ENCODE results near the gene ZSCAN25. TPM values are rescaled to one million over a fixed set of nuclear protein-coding genes. Genes with fewer than 3 reads are reported as not detected.
A peak's percentile ranks its signal among the peaks of the same experiment; 100 is the strongest.
"Not testable (repeated sequence)": the region's sequence is repeated elsewhere in the genome, so short reads cannot be mapped to it uniquely, and the experiment has no call there.

ZSCAN25 gene
- 29.4 and 30.0 TPM in 2 replicates for total RNA-seq

DNA sequence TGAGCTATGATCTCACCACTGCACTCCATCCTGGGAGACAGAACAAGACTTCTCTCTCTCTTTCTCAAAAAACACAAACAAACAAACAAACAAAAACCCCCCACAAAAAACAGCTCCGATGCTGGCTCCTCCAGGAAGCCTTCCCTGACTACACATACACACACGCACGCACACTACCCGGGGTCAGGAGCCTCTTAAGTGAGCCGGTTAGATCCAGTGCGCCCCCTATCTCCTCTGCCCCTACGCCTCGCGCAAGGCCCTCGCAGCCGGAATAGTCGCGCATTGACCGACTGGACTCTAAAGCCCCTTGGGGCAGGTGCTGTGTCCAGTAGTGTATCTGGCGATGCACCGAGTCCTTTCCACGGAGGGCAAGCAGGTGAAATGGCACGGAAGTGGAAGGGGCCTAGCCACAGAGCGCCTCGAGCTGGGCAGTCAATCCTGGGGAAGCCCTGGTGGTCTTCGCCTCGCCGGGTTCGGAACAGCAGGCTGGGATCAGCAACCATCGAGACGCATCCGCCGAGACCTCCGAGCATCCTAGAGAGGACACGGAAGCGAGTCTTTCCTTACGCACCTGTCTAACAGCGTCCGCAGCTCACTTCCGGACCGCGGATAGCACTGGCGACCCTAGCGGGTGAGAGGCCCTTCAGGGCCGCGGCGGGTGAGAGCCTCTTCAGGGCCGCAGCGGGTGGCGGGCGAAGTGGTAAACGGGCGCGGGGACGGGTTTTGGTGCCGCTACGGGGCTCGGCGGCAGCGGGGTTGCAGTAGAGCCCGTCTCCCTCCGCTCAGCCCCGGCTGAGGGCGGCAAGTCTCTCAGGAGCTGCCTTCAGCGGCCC is at the start of gene ZSCAN25:
ZSCAN25 (plus strand) TSS at position 588 of the 833 bp plus-strand sequence. CDS start 2,661 bp downstream, outside the sequence.
- DNase-seq, result peak; percentile 95
- H3K27ac Mint-ChIP-seq, result peak within 1 kb of the TSS; percentile 97
- peaks cover 38% of the 10 kb centered on the region for H3K36me3 Mint-ChIP-seq (ENCODE audit: low read depth)
- H3K4me3 Mint-ChIP-seq, result peak within 1 kb of the TSS; percentile 96
- intact Hi-C loops (cut with micrococcal nuclease), result loop anchor here (1.0 to 10.0 kb wide), 4 partner anchors 64 to 378 kb away; partner anchors contain the start of genes FAM200A and ZKSCAN5
- peaks cover 5% of the 10 kb centered on the region for H3K9me3 Mint-ChIP-seq
- peaks cover 35% of the 10 kb centered on the region for H3K4me1 Mint-ChIP-seq
- no peaks in the 10 kb centered on the region for H3K27me3 Mint-ChIP-seq

DNA sequence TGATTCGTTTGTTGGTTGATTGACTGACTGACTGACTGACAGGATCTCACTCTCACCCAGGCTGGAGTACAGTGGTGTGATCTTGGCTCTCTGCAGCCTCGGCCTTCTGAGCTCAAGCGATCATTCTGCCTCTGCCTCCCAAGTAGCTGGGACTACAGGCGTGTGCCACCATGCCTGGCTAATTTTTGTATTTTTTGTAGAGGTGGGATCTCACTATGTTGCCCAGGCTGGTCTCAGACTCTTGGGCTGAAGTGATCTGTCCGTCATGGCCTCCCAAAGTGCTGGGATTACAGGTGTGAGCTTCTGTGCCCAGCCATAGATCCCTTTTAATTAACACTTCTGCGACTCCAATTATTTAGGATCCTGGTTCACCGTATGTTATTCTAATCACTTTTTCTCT is 48.0 kb upstream of the ZSCAN25 start:
- H3K27ac Mint-ChIP-seq, result not testable (repeated sequence)
- peaks cover 66% of the 10 kb centered on the region for H3K36me3 Mint-ChIP-seq (ENCODE audit: low read depth)

DNA sequence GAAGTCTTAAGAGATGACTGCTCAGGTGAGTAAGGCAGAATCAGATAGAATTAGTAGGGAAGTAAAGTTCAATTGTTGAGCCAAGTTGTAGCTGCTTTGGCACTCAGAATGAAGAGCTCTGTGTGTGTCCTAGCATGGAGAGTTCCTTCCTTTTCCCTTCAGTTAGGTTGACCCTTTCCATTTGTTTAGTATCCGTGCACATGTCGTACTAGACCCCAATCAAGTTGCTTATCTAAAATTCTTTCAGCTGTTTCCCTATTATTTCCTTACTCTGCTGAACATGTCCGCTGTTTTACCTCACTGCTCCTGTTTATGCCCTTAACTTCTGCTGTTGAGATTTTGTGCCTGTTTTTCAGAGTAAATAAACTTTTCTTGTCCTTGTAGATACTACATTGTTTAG is 45.0 kb upstream of the ZSCAN25 start:
- Mint-ChIP-seq H3K4me1 (peaks cover 5% of the 10 kb centered on the region), H3K9me3 (no peaks in the 10 kb centered on the region), H3K4me3 (no peak overlapping the region), H3K36me3 (ENCODE audit: low read depth) (peaks cover 50% of the 10 kb centered on the region), H3K27ac (no peak overlapping the region), H3K27me3 (no peaks in the 10 kb centered on the region)
- no peak for DNase-seq
- intact Hi-C loops (cut with micrococcal nuclease), result no loop called here

More for the DNA sequence above, 48.0 kb upstream of the ZSCAN25 start:
- DNase-seq; H3K27me3 Mint-ChIP-seq; H3K4me3 Mint-ChIP-seq; H3K9me3 Mint-ChIP-seq; intact Hi-C loops (cut with micrococcal nuclease): not testable (repeated sequence)
- peaks cover 10% of the 10 kb centered on the region for H3K4me1 Mint-ChIP-seq

DNA sequence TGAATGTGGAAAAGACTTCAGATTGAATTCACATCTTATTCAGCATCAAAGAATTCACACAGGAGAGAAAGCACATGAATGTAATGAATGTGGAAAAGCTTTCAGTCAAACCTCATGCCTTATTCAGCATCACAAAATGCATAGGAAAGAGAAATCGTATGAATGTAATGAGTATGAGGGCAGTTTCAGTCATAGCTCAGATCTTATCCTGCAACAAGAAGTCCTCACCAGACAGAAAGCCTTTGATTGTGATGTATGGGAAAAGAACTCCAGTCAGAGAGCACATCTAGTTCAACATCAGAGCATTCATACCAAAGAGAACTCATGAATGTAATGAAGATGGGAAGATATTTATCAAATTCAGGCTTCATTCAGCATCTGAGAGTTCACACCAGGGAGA is 43.5 kb upstream of the ZSCAN25 start:
- intact Hi-C loops (cut with micrococcal nuclease), result no loop called here
- peaks cover 48% of the 10 kb centered on the region for H3K36me3 Mint-ChIP-seq (ENCODE audit: low read depth)
- H3K9me3 Mint-ChIP-seq, result no peaks in the 10 kb centered on the region
- no peaks in the 10 kb centered on the region for H3K27me3 Mint-ChIP-seq
- peaks cover 7% of the 10 kb centered on the region for H3K4me1 Mint-ChIP-seq
- H3K27ac Mint-ChIP-seq, result no peak overlapping the region
- H3K4me3 Mint-ChIP-seq, result no peak overlapping the region
- DNase-seq, result no peak

DNA sequence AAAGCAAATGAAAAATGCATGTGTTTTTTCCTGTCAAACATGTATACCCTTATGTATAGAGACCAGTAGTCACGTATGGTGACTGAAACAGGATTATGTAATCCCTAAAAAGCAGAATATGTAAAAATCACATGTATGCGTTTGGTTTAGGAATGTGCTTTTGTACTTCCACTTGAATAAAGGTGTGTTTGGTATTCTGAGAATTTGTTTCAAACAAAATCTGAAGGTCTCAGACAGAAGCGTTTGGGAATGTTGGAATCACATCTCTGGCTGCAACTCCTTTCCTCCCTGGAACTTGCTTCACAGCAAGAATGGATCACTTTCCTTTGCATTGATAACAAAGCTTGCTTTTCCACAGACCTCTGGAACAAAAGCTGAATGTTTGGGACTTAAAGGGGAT is 40.5 kb upstream of the ZSCAN25 start:
- H3K4me3 Mint-ChIP-seq, result no peak overlapping the region
- H3K27me3 Mint-ChIP-seq, result peaks cover 2% of the 10 kb centered on the region
- no peak overlapping the region for H3K27ac Mint-ChIP-seq
- peaks cover 28% of the 10 kb centered on the region for H3K36me3 Mint-ChIP-seq (ENCODE audit: low read depth)
- DNase-seq, result no peak
- no peaks in the 10 kb centered on the region for H3K9me3 Mint-ChIP-seq
- intact Hi-C loops (cut with micrococcal nuclease), result no loop called here
- H3K4me1 Mint-ChIP-seq, result peaks cover 22% of the 10 kb centered on the region

DNA sequence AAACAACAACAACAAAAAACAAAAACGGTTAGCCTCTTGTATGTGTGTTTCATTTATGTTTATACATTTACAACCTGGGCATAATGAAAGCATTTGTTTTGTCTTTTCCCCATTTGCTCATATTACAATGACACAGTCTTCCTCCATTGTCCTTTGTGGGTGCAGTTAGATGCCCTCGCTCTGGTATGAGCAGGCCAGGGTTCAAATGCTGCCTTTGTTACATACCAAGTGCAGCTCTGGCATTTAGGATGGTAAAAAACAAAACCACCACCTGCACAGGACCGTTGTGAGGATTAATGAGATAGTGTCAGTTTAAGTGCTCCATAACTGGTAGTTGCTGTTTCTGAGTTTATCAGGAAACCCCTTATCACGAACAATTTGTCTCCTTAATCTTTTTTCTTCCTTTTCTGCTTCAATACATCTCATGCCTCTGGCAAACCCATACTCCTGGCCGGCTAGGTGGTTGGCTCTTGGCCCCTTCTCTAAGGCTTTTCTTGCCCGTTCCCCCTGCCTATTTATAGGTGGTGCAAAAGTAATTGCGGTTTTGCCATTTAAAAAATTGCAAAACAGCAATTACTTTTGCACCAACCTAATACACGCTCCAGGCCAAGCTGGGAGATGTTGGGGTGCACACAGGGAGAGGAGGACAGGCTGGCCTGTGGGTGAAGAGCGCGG is 37.3 kb upstream of the ZSCAN25 start:
- Mint-ChIP-seq H3K27ac (no peak overlapping the region), H3K27me3 (peaks cover 3% of the 10 kb centered on the region), H3K4me3 (peak overlapping the region; percentile 89), H3K9me3 (no peaks in the 10 kb centered on the region), H3K4me1 (peaks cover 18% of the 10 kb centered on the region), H3K36me3 (ENCODE audit: low read depth) (no peaks in the 10 kb centered on the region)
- intact Hi-C loops (cut with micrococcal nuclease), result no loop called here
- DNase-seq, result peak; percentile 43

DNA sequence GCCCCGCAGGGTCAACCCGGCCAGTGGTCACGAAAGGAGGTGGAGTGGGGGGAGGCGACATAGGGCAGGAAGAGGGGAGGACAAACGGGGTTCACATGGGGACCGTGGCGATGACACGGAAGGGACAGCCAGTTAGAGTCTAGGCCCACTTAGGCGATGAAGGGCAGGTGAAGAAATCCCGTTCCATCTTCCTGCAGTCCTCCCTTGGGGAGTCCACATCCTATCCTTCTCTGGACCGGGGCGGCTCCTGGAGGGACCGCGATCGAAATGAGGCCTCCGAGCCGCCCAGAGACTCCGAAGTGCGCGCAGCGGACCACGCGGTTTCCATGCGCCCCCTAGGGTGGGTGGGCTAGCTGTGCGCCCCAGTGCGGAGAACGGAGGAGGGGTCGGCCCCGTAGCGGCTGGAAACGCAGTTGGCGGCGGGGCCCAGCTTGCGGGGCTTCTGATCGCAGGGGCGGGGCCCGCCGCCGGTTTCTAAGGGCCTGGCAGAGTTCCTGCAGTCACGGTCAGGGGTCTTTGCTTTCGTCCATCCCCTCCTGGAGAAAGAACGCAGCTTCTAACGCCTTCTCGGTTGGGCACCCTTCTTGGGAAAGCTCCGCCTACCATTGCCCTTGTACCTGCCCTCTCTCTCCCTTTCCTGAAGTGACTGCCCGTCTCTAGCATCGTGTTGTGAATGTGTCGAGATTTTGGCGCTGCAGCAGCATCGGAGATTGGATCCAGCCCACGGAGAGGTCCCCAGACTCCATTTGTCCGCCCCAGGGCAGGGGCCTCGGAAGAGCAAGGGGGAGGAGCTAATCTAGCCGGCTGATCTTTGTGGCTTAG is 36.6 kb upstream of the ZSCAN25 start:
- H3K4me1 Mint-ChIP-seq, result peaks cover 18% of the 10 kb centered on the region
- DNase-seq, result peak; percentile 78
- H3K4me3 Mint-ChIP-seq, result peak overlapping the region; percentile 89
- intact Hi-C loops (cut with micrococcal nuclease), result loop anchor here (2.0 kb wide), 1 partner anchor 21 kb away; the partner anchor contains the start of gene ZNF655
- H3K36me3 Mint-ChIP-seq (ENCODE audit: low read depth), result no peaks in the 10 kb centered on the region
- H3K27me3 Mint-ChIP-seq, result peaks cover 3% of the 10 kb centered on the region
- peak overlapping the region; percentile 49 for H3K27ac Mint-ChIP-seq
- no peaks in the 10 kb centered on the region for H3K9me3 Mint-ChIP-seq

DNA sequence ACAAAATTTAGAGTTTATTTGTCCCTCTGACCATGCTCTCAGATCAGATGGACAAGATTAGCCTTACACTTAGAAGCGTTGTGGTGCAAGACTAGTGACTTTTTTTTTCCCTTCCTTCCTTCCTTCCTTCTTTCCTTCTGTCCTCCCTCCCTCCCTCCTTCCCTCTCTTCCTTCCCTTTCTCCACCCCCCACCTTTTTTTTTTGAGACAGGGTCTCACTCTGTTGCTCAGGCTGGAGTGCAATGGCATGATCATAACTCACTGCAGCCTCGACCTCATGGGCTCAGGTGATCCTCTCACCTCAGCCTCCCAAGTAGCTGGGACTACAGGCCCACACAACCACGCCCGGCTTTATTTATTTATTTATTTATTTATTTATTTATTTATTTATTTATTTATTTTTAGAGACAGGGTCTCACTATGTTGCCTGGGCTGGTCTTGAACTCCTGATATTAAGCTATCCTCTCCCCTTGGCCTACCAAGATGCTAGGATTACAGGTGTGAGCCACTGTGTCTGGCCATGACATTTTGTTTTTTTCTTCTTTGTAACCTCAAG is 35.9 kb upstream of the ZSCAN25 start:
- H3K4me3 Mint-ChIP-seq, result peak overlapping the region; percentile 89
- H3K27me3 Mint-ChIP-seq; DNase-seq; H3K9me3 Mint-ChIP-seq; H3K27ac Mint-ChIP-seq; H3K36me3 Mint-ChIP-seq (ENCODE audit: low read depth): not testable (repeated sequence)
- intact Hi-C loops (cut with micrococcal nuclease), result loop anchor here (2.0 kb wide), 1 partner anchor 22 kb away; the partner anchor contains the start of gene ZNF655
- H3K4me1 Mint-ChIP-seq, result peaks cover 18% of the 10 kb centered on the region

DNA sequence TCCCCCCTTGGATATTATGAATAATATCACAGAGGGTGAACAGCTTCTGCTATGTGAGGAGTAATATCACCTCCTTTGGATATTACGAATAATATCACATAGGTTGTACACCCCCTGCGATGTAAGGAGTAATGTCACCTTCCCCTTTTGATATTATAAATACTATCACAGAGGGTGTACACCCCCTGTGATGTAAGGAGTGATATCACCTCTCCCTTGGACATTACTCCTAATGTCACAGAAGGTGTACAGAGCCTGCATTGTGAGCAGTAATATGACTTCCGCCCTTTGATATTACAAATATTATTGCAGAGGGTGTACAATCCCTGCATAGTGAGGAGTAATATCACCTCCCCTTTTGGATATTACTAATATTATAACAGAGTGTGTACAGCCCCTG is 27.9 kb upstream of the ZSCAN25 start:
- Mint-ChIP-seq H3K4me1 (no peaks in the 10 kb centered on the region), H3K4me3 (no peak overlapping the region), H3K9me3 (no peaks in the 10 kb centered on the region), H3K36me3 (ENCODE audit: low read depth) (no peaks in the 10 kb centered on the region), H3K27me3 (no peaks in the 10 kb centered on the region), H3K27ac (no peak overlapping the region)
- no peak for DNase-seq
- intact Hi-C loops (cut with micrococcal nuclease), result no loop called here

DNA sequence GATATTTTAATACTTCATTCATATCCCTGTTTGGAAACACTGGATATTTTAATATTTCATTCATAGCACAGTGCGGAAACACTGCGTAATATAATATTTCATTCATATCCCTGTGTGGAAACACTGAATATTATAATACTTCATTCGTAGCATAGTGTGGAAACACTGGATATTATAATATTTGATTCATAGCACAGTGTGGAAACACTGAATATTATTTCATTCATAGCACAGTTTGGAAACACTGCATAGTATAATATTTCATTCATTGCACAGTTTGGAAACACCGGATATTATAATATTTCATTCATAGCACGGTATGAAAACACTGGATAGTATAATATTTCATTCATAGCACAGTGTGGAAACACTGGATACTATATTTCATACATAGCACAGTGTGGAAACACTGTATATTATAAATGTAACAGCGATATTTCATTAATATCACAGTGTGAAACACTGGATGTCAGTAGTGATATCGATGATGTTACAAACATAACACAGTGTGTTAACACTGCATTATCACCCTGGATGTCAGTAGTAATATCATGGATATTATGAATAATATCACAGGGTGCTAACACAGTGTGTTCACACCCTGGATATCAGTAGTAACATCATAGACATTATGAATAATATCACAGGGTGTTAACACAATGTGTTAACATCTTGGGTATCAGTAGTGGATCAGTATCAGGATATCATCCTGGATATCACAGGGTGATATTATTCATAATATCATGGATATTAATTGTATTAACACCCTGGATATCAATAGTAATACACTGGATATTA is 21.6 kb upstream of the ZSCAN25 start:
- H3K27ac Mint-ChIP-seq, result no peak overlapping the region
- no peak overlapping the region for H3K4me3 Mint-ChIP-seq
- DNase-seq, result no peak
- no peaks in the 10 kb centered on the region for H3K36me3 Mint-ChIP-seq (ENCODE audit: low read depth)
- no peaks in the 10 kb centered on the region for H3K9me3 Mint-ChIP-seq
- intact Hi-C loops (cut with micrococcal nuclease), result no loop called here
- H3K27me3 Mint-ChIP-seq, result no peaks in the 10 kb centered on the region
- H3K4me1 Mint-ChIP-seq, result no peaks in the 10 kb centered on the region

DNA sequence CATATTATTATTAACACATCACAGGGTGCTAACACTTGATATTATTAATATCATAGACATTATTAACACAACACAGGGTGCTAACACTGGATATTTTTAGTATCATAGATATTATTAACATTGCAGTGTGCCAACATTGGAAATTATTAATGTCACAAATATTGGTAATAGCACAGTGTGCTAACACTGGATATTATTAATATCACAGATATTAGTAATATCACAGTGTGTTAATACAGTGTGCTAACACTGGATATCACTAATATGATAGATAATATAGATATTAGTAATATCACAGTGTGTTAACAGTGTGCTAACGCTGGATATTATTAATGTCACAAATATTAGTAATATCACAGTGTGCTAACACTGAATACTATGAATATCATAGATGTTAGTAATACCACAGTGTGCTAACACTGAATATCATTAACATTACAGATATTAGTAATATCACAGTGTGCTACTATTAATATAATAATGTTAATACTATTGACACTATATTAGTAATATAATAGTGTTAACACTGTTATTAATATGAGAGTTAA is 20.3 kb upstream of the ZSCAN25 start:
- H3K36me3 Mint-ChIP-seq (ENCODE audit: low read depth), result no peaks in the 10 kb centered on the region
- no peaks in the 10 kb centered on the region for H3K27me3 Mint-ChIP-seq
- no peak for DNase-seq
- intact Hi-C loops (cut with micrococcal nuclease), result no loop called here
- H3K9me3 Mint-ChIP-seq, result no peaks in the 10 kb centered on the region
- H3K4me3 Mint-ChIP-seq, result no peak overlapping the region
- H3K4me1 Mint-ChIP-seq, result no peaks in the 10 kb centered on the region
- H3K27ac Mint-ChIP-seq, result no peak overlapping the region

DNA sequence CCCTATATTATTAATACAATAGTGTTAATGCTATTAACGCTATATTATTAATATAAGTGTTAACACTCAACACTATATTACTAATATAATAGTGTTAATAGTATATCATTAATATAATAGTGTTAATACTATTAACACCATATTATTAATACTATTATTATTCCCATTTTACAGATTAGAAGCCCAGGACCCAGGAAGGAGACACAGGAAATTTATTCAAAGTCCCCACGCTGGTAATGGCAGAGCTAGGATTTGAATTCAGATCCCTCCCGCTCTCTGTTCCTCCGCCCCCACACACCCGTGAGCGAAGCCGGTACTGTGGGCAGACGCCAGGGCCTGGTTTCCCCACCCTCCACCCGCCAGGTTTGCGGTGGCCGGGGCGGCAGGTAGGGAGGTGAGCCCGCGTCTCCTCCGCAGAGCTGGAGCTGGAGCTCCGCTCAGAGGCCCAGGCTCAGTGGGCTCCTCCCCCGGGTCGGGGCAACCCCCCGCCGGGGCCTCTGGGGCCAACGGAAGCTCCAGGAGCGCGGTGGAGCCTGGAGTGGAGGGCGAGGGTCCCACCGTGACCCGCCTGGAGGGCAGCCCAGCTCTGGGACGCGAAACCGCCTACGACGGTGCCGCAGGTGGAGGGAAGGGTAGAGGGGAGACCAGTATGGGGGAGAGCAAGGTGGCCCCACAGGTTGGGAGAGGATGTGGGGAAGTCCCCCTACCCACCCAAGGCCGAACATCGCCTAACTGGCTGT is 18.8 kb upstream of the ZSCAN25 start, which contains the start of gene TMEM225B:
TMEM225B (plus strand) TSS at position 506 of the 740 bp plus-strand sequence. CDS start 6,122 bp downstream, outside the sequence.
- Mint-ChIP-seq H3K36me3 (ENCODE audit: low read depth) (no peaks in the 10 kb centered on the region), H3K27me3 (no peaks in the 10 kb centered on the region), H3K27ac (no peak within 1 kb of the TSS), H3K4me1 (peaks cover 2% of the 10 kb centered on the region), H3K4me3 (no peak within 1 kb of the TSS), H3K9me3 (no peaks in the 10 kb centered on the region)
- peak; percentile 88 for DNase-seq
- intact Hi-C loops (cut with micrococcal nuclease), result no loop called here
